Thoracic aorta (tissue), 2 donors: Measurements from ENCODE around the gene VRTN. TPM values are rescaled to one million over a fixed set of nuclear protein-coding genes. Genes with fewer than 3 reads are reported as not detected.

Source experiments
- ATAC-seq: fragments of 150-250 bp; one replicate; pipeline ENCODE4 v1.8.0; 2017; ENCODE audit warnings: low read depth; ENCODE audit not compliant: insufficient number of reproducible peaks, low FRiP score
- DNase-seq: peaks from one replicate; pipeline ENCODE4 v3.0.0-alpha.2; 2020; ENCODE audit warnings: low spot score
- H3K27ac ChIP-seq, 2 donors: fragments of 200-600 bp; sonication (generic); 1 replicate in 1 of 2; 2 replicates in 1 of 2; pipeline ENCODE4 v1.5.1; 2016; ENCODE audit warnings: mild to moderate bottlenecking in 2 of 2, moderate library complexity in 2 of 2
- H3K27me3 ChIP-seq: fragments of 200-600 bp; sonication (generic); replicated peaks from 2 replicates; pipeline ENCODE4 v1.6.0; 2016; ENCODE audit warnings: mild to moderate bottlenecking; ENCODE audit not compliant: insufficient read depth
- H3K36me3 ChIP-seq: fragments of 200-600 bp; sonication (generic); one replicate; pipeline ENCODE4 v1.5.1; 2016
- H3K4me1 ChIP-seq, 2 donors: fragments of 200-600 bp; sonication (generic); 1 replicate in 1 of 2; 2 replicates in 1 of 2; pipeline versions ENCODE4 v1.5.1 to v1.6.0; 2016; ENCODE audit warnings: low read depth in 2 of 2, mild to moderate bottlenecking in 1 of 2; ENCODE audit not compliant: control insufficient read depth in 1 of 2
- H3K4me3 ChIP-seq: fragments of 200-600 bp; sonication (generic); 2 replicates; pipeline ENCODE4 v1.5.1; 2016; ENCODE audit warnings: mild to moderate bottlenecking
- H3K9me3 ChIP-seq: fragments of 200-600 bp; sonication (generic); 2 replicates; pipeline ENCODE4 v1.5.1; 2016
- total RNA-seq, 2 donors: library from RNA; depleted of rRNA; stranded (reverse); fragments of >200 nt; gene quantifications; one replicate each; pipeline versions ENCODE4 v1.1.0 to v1.2.3, GENCODE V29; 2016
- TF ChIP-seq, protein P1 (sequence below): fragments of 200-600 bp; sonication (generic); IDR thresholded peaks from one replicate; pipeline ENCODE4 v1.5.1; 2019; ENCODE audit warnings: antibody characterized with exemption

The VRTN gene
- total RNA-seq, 2 donors from 2014 or later = not detected

DNA sequence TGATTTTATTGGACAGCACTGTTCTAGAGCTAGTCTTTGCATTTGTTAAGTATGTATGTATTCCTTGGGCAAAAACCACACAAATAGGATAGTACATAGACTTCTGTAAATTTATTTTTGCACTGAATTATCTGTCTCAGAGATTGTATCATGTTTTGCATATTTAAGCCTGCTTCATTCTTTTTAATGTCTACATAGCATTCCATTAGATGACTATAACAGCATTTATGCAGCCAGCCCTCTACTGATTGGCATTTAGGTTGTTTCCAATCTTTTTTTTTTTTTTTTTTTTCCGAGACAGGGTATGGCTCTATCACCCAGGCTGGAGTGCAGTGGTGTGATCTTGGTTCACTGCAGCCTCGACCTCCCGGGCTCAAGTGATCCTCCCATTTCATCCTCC lies 43.2 kb downstream of the VRTN start:
- Histone ChIP-seq H3K4me3 (no peak overlapping the region), H3K9me3 (no peaks in the 10 kb centered on the region), H3K36me3 (no peaks in the 10 kb centered on the region), H3K27ac (no peak overlapping the region), H3K27me3 (no peaks in the 10 kb centered on the region), H3K4me1 (no peaks in the 10 kb centered on the region)
- DNase-seq (no peak), ATAC-seq (no peak)
- TF ChIP-seq, protein P1, sequence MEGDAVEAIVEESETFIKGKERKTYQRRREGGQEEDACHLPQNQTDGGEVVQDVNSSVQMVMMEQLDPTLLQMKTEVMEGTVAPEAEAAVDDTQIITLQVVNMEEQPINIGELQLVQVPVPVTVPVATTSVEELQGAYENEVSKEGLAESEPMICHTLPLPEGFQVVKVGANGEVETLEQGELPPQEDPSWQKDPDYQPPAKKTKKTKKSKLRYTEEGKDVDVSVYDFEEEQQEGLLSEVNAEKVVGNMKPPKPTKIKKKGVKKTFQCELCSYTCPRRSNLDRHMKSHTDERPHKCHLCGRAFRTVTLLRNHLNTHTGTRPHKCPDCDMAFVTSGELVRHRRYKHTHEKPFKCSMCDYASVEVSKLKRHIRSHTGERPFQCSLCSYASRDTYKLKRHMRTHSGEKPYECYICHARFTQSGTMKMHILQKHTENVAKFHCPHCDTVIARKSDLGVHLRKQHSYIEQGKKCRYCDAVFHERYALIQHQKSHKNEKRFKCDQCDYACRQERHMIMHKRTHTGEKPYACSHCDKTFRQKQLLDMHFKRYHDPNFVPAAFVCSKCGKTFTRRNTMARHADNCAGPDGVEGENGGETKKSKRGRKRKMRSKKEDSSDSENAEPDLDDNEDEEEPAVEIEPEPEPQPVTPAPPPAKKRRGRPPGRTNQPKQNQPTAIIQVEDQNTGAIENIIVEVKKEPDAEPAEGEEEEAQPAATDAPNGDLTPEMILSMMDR = no peak

DNA sequence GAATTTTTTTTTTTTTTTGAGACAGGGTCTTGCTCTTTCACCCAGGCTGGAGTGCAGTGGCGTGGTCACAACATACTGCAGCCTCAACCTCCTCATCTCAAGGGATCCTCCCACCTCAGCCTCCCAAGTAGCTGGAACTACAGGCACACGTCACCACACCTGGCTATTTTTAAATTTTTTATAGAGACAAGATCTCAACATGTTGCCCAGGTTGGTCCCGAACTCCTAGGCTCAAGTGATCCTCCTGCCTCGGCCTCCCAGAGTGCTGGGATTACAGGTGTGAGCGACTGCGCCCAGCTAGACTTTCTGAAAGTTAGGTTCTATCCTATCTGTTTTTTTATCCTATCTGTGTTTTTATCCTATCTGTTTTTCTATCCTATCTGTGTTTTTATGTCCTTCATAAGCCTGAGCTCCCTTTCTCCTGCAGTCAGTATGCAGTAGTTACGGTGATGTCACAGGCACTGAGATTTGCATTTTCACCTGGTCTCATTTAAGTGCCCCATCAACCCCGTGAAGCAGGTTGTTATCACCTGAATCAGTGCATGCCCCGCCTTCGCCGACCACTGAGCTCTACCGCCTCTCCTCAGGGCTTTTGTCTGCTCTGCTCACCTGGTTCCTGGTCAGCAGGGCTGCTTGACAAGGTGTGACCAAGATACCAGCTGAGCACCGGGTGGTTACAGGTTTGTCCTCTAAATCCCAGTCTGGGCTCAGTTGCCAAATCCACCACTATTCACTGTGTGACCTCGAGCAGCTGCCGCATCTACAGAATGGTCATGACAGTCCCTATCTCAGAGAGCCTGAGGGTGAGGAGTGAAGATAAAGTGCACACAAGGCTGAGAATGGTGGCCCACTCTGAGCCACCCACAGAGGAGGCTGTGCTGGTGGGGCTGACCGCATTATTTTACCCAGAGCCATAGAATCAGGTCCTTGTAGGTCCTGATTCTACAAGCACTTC lies 44.6 kb downstream of the VRTN start:
- TF ChIP-seq, protein P1 = no peak
- no peaks in the 10 kb centered on the region for H3K27me3 ChIP-seq
- H3K36me3 ChIP-seq = no peaks in the 10 kb centered on the region
- no peak overlapping the region for H3K27ac ChIP-seq
- ATAC-seq (no peak), DNase-seq (no peak)
- H3K9me3 ChIP-seq = no peaks in the 10 kb centered on the region
- no peaks in the 10 kb centered on the region for H3K4me1 ChIP-seq
- no peak overlapping the region for H3K4me3 ChIP-seq

DNA sequence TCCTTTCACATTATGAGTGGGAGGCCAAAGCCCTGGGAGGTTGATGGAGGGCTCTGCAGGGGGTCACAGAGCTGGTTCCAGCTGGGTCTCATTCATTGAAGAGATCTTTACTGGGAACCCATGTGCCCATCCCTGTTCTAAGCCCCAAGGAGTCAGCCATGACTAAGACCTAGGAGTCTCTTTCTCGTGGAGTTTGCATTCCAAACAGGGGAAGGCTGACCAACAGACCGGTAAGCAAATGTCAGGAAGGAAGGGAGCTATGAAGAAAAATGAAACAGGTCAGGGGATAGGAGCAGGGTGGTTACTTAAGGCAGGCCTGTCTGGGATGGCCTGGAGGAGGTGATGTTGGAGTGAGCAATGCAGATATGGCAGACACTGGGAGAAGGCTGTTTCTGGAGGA lies 46.3 kb downstream of the VRTN start:
- H3K27ac ChIP-seq = no peak overlapping the region
- H3K27me3 ChIP-seq = no peaks in the 10 kb centered on the region
- ATAC-seq = no peak
- TF ChIP-seq, protein P1 = no peak
- H3K36me3 ChIP-seq = no peaks in the 10 kb centered on the region
- H3K4me3 ChIP-seq = no peak overlapping the region
- no peak for DNase-seq
- no peaks in the 10 kb centered on the region for H3K4me1 ChIP-seq
- H3K9me3 ChIP-seq = no peaks in the 10 kb centered on the region

DNA sequence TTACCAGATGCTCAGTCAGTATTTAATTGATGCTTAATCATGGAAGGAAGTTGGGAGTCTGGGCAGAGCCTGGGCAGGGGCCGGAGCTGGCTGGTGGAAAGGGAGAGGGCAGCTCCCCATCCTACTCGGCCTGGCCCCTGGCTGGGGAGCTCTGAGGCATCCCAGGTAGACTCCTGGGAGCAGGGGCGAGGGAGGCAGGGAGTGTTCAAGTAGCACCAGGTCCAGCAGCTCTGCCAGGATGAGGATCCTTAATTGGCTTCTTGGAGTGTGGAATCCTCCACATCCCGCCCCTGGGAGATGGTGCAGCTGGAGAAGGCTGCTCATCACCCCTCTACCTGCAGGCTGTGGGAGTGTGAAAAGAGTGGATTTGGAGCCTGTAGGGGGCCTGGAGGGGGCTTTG lies 46.8 kb downstream of the VRTN start:
- ATAC-seq = no peak
- no peaks in the 10 kb centered on the region for H3K4me1 ChIP-seq
- no peaks in the 10 kb centered on the region for H3K36me3 ChIP-seq
- DNase-seq = no peak
- H3K9me3 ChIP-seq = no peaks in the 10 kb centered on the region
- no peak overlapping the region for H3K4me3 ChIP-seq
- no peak overlapping the region for H3K27ac ChIP-seq
- no peaks in the 10 kb centered on the region for H3K27me3 ChIP-seq
- TF ChIP-seq, protein P1 = no peak

DNA sequence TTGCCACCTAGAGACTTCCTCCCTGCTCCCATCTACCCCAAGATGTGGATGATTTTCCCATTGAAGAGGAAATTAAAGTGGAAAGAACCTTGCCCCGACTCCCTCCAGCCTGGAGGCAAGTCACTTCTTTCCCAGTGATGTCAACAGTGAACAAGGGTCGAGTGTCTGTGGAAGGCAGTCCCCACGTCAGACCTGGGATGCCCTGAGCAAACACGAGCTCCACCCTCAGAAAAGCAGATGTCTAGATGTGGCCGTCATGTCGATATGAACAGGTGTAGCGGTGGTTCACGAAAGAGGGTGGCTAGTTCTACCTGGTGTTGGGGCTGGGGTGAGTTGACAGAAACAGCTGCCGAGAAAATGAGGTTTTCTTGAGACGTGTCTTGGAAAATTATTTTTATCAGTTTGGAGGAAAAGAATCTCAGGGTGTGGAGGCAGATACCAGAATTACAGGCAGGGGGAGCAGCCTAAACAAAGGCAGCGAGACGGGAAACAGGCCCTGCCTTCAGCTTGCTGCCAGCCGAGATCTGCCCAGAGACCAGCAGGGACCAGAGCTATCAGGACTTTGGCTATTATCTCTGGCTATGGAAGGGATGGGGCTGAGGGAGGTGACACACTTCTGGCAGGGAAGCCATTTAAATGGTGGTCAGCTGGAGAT lies 51.9 kb downstream of the VRTN start:
- no peak overlapping the region for H3K4me3 ChIP-seq
- no peak for DNase-seq

More for the DNA sequence above, 51.9 kb downstream of the VRTN start:
- Histone ChIP-seq H3K27me3 (no peaks in the 10 kb centered on the region), H3K27ac (no peak overlapping the region), H3K4me1 (peaks cover 8 to 16% of the 10 kb centered on the region in 2 donors), H3K9me3 (no peaks in the 10 kb centered on the region), H3K36me3 (no peaks in the 10 kb centered on the region)
- TF ChIP-seq, protein P1 = no peak
- ATAC-seq = no peak
